Mesangial cell (primary cell): ENCODE results near the gene WDFY3. TPM values are rescaled to one million over a fixed set of nuclear protein-coding genes. Genes with fewer than 3 reads are reported as not detected.

Experiments
- total RNA-seq: library from RNA; depleted of rRNA; stranded (reverse); fragments of >200 nt; gene quantifications from 2 replicates; pipeline ENCODE4 v1.2.3, GENCODE V29; 2015

The WDFY3 gene
- total RNA-seq: 35.7 and 44.7 TPM in 2 replicates

GRCh38 chr4:84966382-84967242 lies at the start of gene WDFY3:
TSS of gene WDFY3 (minus strand) at chr4:84966690. CDS start at chr4:84860591, 106,099 bp downstream.

